CD14-positive monocyte (primary cell): ENCODE measurements around the gene GLYR1. TPM values are rescaled to one million over a fixed set of nuclear protein-coding genes. Genes with fewer than 3 reads are reported as not detected.
A peak's percentile ranks its signal among the peaks of the same experiment; 100 is the strongest.

ENCODE experiments used
- DNase-seq, 3 donors: peaks; one replicate each; pipeline ENCODE4 v3.0.0-alpha.2; 2011 to 2022
- H2AFZ ChIP-seq: 2 replicates; pipeline ENCODE4 v1.6.0; 2012; ENCODE audit warnings: mild to moderate bottlenecking, low read depth, low read length, inconsistent platforms; ENCODE audit not compliant: insufficient read depth, poor library complexity, severe bottlenecking
- H3K27ac ChIP-seq, 2 donors: 1 replicate in 1 of 2; 2 replicates in 1 of 2; pipeline ENCODE4 v1.5.1; 2012 to 2013; ENCODE audit warnings: low read length in 2 of 2, control low read depth in 1 of 2, inconsistent platforms in 1 of 2, low read depth in 1 of 2, mild to moderate bottlenecking in 1 of 2
- H3K27me3 ChIP-seq, 2 donors: one replicate each; pipeline versions ENCODE4 v1.6.0 to v1.6.1; 2011 to 2013; ENCODE audit warnings: low read length in 2 of 2; ENCODE audit not compliant: control insufficient read depth in 2 of 2, insufficient read depth in 2 of 2
- H3K36me3 ChIP-seq, 2 donors: replicated peaks in 1 of 2; 1 replicate in 1 of 2; 2 replicates in 1 of 2; pipeline versions ENCODE4 v1.5.1 to v1.6.1; 2012 to 2013; ENCODE audit warnings: low read length in 2 of 2, control low read depth in 1 of 2, inconsistent platforms in 1 of 2, mild to moderate bottlenecking in 1 of 2; ENCODE audit not compliant: insufficient read depth in 2 of 2, control insufficient read depth in 1 of 2
- H3K4me1 ChIP-seq, 2 donors: 1 replicate in 1 of 2; 2 replicates in 1 of 2; pipeline versions ENCODE4 v1.5.1 to v1.6.1; 2012 to 2013; ENCODE audit warnings: low read length in 2 of 2, control low read depth in 1 of 2, inconsistent platforms in 1 of 2, mild to moderate bottlenecking in 1 of 2, moderate library complexity in 1 of 2; ENCODE audit not compliant: insufficient read depth in 2 of 2, control insufficient read depth in 1 of 2
- H3K4me2 ChIP-seq: replicated peaks from 2 replicates; pipeline ENCODE3; 2012; ENCODE audit warnings: low read length, moderate library complexity, mild to moderate bottlenecking; ENCODE audit not compliant: poor library complexity, severe bottlenecking; ENCODE audit errors: extremely low read depth
- H3K4me3 ChIP-seq, 3 experiments: fragments of 200-600 bp in 1 of 3; sonication (generic) in 1 of 3; replicated peaks in 1 of 3; 1 replicate in 2 of 3; 2 replicates in 1 of 3; pipeline ENCODE4 v1.5.1; 2011 to 2013; ENCODE audit warnings: low read length in 3 of 3, mild to moderate bottlenecking in 3 of 3, control low read depth in 2 of 3, low read depth in 2 of 3, inconsistent platforms in 1 of 3, moderate library complexity in 1 of 3
- H3K79me2 ChIP-seq: 2 replicates; pipeline ENCODE4 v1.6.0; 2012; ENCODE audit warnings: mild to moderate bottlenecking, control low read depth, inconsistent platforms, low read length, moderate library complexity; ENCODE audit not compliant: insufficient read depth
- H3K9ac ChIP-seq: 2 replicates; pipeline ENCODE4 v1.6.0; 2017; ENCODE audit warnings: low read length, mild to moderate bottlenecking; ENCODE audit not compliant: insufficient read depth, poor library complexity, severe bottlenecking
- H3K9me3 ChIP-seq, 2 donors: replicated peaks in 1 of 2; 1 replicate in 1 of 2; 2 replicates in 1 of 2; pipeline versions ENCODE4 v1.5.1 to v1.6.1; 2012 to 2013; ENCODE audit warnings: low read length in 2 of 2, control low read depth in 1 of 2; ENCODE audit not compliant: control insufficient read depth in 1 of 2, insufficient read depth in 1 of 2
- H4K20me1 ChIP-seq: 2 replicates; pipeline ENCODE4 v1.6.0; 2012; ENCODE audit warnings: mild to moderate bottlenecking, low read length, control low read depth, moderate library complexity; ENCODE audit not compliant: insufficient read depth
- H3K27ac Mint-ChIP-seq, 7 donors: one replicate each; pipeline ENCODE4 v1.8.0; 2020; ENCODE audit warnings: mild to moderate bottlenecking in 7 of 7, mixed read lengths in 7 of 7, moderate library complexity in 6 of 7, inconsistent platforms in 2 of 7
- H3K27me3 Mint-ChIP-seq, 3 donors: one replicate each; pipeline ENCODE4 v1.8.0; 2021 to 2022; ENCODE audit warnings: low read depth in 3 of 3, mild to moderate bottlenecking in 3 of 3, mixed read lengths in 3 of 3, moderate library complexity in 3 of 3, inconsistent platforms in 1 of 3
- H3K36me3 Mint-ChIP-seq, 2 donors: one replicate each; pipeline ENCODE4 v1.8.0; 2020; ENCODE audit warnings: mixed read lengths in 2 of 2, inconsistent platforms in 1 of 2, mild to moderate bottlenecking in 1 of 2
- H3K4me1 Mint-ChIP-seq: one replicate; pipeline ENCODE4 v1.8.0; 2020; ENCODE audit warnings: mild to moderate bottlenecking, mixed read lengths
- H3K4me3 Mint-ChIP-seq, 2 donors: one replicate each; pipeline ENCODE4 v1.8.0; 2020; ENCODE audit warnings: mild to moderate bottlenecking in 2 of 2, mixed read lengths in 2 of 2, moderate library complexity in 1 of 2
- H3K9me3 Mint-ChIP-seq, 7 donors: one replicate each; pipeline ENCODE4 v1.8.0; 2020 to 2022; ENCODE audit warnings: mixed read lengths in 7 of 7, mild to moderate bottlenecking in 6 of 7, moderate library complexity in 6 of 7, inconsistent platforms in 2 of 7
- CTCF ChIP-seq: fragments of 200-600 bp; IDR thresholded peaks from one replicate; pipeline ENCODE4 v1.8.0; 2022; ENCODE audit warnings: antibody characterized with exemption, mild to moderate bottlenecking
- WGBS: methylation state at CpG from one replicate; pipeline ENCODE4 v1.1.5; 2013; ENCODE audit warnings: missing lambda C conversion rate; ENCODE audit not compliant: insufficient coverage; 5-methylcytosine and 5-hydroxymethylcytosine counted together
- intact Hi-C, 2 donors: fragments of 100-400 bp; cut with micrococcal nuclease; formaldehyde crosslinking; loops; one replicate each; pipeline versions ENCODE4 v1.15.0 to v1.15.1; 2023
- polyA plus RNA-seq, 3 donors: library from polyadenylated mRNA; depleted of rRNA in 1 of 3; unstranded in 2 of 3; stranded (reverse) in 1 of 3; fragments of 300-500 nt in 2 of 3; fragments of >200 nt in 1 of 3; fragmentation: Illumina TruSeq in 2 of 3; gene quantifications; 1 replicate in 2 of 3; 2 replicates in 1 of 3; pipeline ENCODE4 v1.2.3, GENCODE V29; 2012 to 2021

GLYR1 gene
- polyA plus RNA-seq, 3 donors = 34.2 to 41.9 (median 39.3) TPM

- no peak overlapping the region for H3K4me2 ChIP-seq
Measured at GRCh38 chr16:4814542-4815173, 32.4 kb downstream of the GLYR1 start.

GRCh38 chr16:4814046-4814445, 33.0 kb downstream of the GLYR1 start:
- H3K27ac ChIP-seq = no peak overlapping the region
- H3K9ac ChIP-seq = no peak overlapping the region
- Mint-ChIP-seq H3K4me3 (no peak overlapping the region), H3K27ac (peak overlapping the region in 1 of 7 donors; percentile 81), H3K9me3 (peaks cover 0 to 1% (median 0%) of the 10 kb centered on the region in 7 donors), H3K27me3 (peaks cover 0 to 2% (median 2%) of the 10 kb centered on the region in 3 donors), H3K4me1 (no peaks in the 10 kb centered on the region), H3K36me3 (peaks cover 81 to 99% of the 10 kb centered on the region in 2 donors)
- H3K9me3 ChIP-seq = no peaks in the 10 kb centered on the region
- DNase-seq = no peak
- H3K27me3 ChIP-seq = no peaks in the 10 kb centered on the region
- H2AFZ ChIP-seq = no peak overlapping the region
- no peaks in the 10 kb centered on the region for H3K79me2 ChIP-seq
- H3K4me1 ChIP-seq = no peaks in the 10 kb centered on the region
- peaks cover 77 to 96% of the 10 kb centered on the region in 2 donors for H3K36me3 ChIP-seq
- H4K20me1 ChIP-seq = no peaks in the 10 kb centered on the region
- no peak overlapping the region for H3K4me3 ChIP-seq
- H3K4me2 ChIP-seq = no peak overlapping the region
- intact Hi-C loops = no loop called here
- TF ChIP-seq CTCF = no peak

More at GRCh38 chr16:4814542-4815173, 32.4 kb downstream of the GLYR1 start:
- H3K36me3 ChIP-seq = peaks cover 79 to 96% of the 10 kb centered on the region in 2 donors
- Mint-ChIP-seq H3K9me3 (peaks cover 0 to 1% (median 0%) of the 10 kb centered on the region in 7 donors), H3K4me3 (no peak overlapping the region), H3K36me3 (peaks cover 84 to 99% of the 10 kb centered on the region in 2 donors), H3K4me1 (no peaks in the 10 kb centered on the region), H3K27ac (peak overlapping the region in 3 of 7 donors; percentile 13 to 81 (median 25)), H3K27me3 (peaks cover 0 to 2% (median 2%) of the 10 kb centered on the region in 3 donors)
- 94% methylated on average over 10 of the region's 16 CpGs for WGBS
- no peak overlapping the region for H3K9ac ChIP-seq
- no peaks in the 10 kb centered on the region for H3K9me3 ChIP-seq
- DNase-seq = no peak
- no peak overlapping the region for H2AFZ ChIP-seq
- intact Hi-C loops = no loop called here
- no peaks in the 10 kb centered on the region for H3K79me2 ChIP-seq
- no peaks in the 10 kb centered on the region for H3K4me1 ChIP-seq
- H3K4me3 ChIP-seq = no peak overlapping the region
- H3K27ac ChIP-seq = no peak overlapping the region
- no peaks in the 10 kb centered on the region for H4K20me1 ChIP-seq
- TF ChIP-seq CTCF = no peak
- H3K27me3 ChIP-seq = no peaks in the 10 kb centered on the region
